Fibroblast of the conjunctiva (primary cell): ENCODE measurements around the gene CELA2B.
A peak's percentile ranks its signal among the peaks of the same experiment; 100 is the strongest.
"Not testable (repeated sequence)": the region's sequence is repeated elsewhere in the genome, so short reads cannot be mapped to it uniquely, and the experiment has no call there.

ENCODE experiments used
- DNase-seq: peaks from one replicate; pipeline ENCODE4 v3.0.0-alpha.2; 2010; ENCODE audit warnings: low read depth

CELA2B gene

GRCh38 chr1:15445390-15446122, 30.3 kb upstream of the CELA2B start:
- no peak for DNase-seq

DNA sequence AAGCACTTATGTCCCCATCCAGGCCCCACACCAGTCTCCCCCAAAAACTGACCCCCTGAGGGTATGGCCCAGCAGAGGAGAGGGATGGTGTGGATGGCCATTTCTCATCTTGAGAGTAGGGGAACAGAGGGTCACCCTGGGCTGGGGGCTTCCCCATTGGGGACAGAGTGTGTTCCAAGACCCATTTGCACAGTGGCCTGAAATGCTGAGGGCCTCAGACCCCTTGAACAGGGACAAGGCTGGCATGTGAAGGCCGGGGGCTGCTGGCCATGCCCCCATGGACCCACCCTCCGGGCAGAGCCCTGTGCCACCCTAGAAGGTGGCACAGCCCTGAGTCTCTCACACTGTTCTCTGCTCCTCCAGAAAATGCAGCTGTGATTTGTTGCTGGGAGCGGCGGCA, 29.7 kb upstream of the CELA2B start:
- DNase-seq, result no peak

GRCh38 chr1:15448877-15449462, 26.9 kb upstream of the CELA2B start:
- no peak for DNase-seq

DNA sequence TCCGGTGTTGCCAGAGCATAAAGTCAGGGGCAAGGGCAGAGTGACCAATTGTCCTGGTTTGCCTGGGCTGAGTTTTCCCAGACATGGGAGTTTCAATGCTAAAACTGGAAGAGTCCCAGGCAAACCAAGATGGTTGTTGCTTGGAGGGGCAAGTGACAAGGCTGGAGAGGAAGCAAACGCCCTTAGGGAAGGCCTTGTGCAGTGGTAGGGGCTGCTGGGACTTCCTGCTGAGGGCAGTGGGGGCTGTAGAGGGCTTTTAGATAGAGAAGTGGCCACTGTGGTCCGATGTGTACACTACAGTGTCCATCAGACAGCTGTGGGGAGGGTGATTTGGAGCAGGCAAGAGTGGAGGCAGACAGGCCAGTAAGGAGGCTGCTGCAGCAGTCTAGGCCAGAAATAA, 26.3 kb upstream of the CELA2B start:
- DNase-seq, result no peak

DNA sequence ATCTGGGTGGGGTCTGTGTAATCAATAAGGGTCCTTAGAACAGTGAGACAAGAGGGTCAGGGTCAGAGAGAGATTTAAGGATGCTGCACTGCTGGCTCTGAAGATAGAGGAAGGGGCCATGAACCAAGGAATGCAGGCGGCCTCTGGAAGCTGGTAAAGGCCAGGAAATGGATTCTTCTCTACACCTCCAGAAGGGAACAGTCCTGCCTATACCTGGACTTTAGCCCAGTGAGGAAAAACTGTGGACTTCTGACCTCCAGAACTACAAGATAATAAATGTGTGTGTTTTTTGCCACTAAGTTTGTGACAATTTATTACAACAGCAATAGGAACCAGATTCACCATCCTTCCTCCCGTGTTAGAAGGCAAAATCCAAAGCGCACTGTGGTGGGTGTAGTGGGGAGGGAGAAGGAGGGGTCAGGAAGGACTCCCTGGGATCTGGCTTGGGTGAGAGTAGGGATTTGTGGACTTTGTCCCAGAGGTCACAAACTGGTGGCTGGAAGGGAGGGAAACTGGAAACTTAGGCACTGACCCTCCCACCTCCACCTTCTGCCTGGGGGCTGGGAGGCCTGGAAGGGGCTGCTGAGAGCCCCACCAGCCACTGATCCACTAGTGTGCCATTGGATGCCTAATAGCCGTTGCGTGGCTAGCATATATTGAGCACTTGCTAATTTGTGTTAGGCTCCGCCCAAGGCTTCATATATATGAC, 24.7 kb upstream of the CELA2B start:
- DNase-seq, result no peak

DNA sequence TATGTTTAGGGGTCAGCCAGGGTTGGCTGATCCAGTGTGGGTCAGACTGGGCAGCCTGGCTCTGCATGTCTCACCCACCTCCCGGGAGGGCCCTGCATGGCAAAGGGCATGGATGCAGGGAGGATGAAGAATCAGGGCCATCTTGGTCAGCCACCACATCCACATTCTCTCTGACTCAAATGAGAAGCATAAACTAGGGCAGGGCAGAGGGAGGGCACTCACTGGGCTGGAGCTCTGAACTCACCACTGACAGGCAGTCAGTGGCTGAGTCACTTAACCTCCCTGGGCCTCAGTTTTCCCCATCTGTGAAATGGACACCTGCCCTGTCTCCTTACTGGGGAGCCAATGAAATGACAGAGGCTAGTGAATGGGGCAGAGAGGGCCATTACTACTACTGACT, 23.7 kb upstream of the CELA2B start:
- no peak for DNase-seq

GRCh38 chr1:15452866-15453571, 22.9 kb upstream of the CELA2B start:
- DNase-seq, result no peak

DNA sequence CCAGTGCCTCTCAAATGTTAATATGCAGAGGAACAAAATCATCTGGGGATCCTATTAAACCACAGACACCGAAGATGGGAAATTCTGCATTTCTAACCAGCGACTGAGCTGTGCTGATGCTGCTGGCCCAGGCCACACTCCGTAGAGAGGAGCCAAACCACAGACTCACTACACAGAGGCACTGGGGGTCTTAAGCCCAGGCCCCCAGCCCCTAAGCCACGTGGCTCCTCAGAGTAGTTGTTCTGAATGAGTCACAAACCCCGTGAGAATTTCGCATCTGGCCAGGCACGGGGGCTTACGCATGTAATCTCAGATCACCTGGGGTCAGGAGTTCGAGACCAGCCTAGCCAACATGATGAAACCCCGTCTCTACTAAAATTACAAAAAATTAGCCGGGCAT, 22.2 kb upstream of the CELA2B start:
- DNase-seq, result no peak

DNA sequence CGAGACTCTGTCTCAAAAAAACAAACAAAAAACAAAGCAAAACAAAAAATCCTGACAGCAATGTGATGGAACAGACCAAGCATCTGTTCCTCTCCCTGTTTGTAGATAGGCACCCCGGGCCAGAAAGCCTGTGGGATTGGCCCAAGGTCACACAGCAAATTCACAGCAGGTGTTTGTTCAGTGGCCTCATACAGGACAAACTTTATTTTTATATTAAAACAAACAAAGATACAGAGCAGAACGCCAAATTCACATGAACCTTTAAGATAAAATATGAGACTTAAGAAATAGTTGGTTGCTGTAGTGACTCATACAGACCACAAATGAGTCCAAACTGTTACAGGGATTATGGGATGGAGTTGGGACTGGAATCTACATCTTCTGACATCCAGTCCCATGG, 21.6 kb upstream of the CELA2B start:
- DNase-seq, result peak; percentile 17

GRCh38 chr1:15455522-15455921, 20.4 kb upstream of the CELA2B start:
- peak; percentile 38 for DNase-seq

- no peak for DNase-seq
These were observed 19.5 kb upstream of the CELA2B start, which contains the start of gene CELA2A for GRCh38 chr1:15456313-15456954. Gene CELA2A (plus strand): TSS chr1:15456732. CDS start chr1:15456754, 22 bp downstream.

- DNase-seq, result no peak
These were observed 18.3 kb upstream of the CELA2B start for GRCh38 chr1:15457585-15457984.

DNA sequence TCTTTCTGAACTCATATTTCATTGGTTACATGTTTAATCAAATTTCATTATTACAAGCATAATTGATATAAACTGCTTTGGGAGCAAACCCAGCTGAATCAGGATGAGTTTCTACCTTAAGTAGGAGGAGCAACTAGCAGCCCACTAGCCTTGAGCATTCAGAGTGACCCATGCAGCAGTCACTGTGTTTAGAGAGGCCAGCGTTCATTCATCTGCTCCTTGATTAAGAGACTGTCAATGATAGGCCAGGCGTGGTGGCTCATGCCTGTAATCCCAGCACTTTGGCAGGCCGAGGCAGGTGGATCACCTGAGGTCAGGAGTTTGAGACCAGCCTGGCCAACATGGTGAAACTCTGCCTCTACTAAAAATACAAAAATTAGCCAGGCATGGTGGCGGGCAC, 17.5 kb upstream of the CELA2B start:
- not testable (repeated sequence) for DNase-seq

DNA sequence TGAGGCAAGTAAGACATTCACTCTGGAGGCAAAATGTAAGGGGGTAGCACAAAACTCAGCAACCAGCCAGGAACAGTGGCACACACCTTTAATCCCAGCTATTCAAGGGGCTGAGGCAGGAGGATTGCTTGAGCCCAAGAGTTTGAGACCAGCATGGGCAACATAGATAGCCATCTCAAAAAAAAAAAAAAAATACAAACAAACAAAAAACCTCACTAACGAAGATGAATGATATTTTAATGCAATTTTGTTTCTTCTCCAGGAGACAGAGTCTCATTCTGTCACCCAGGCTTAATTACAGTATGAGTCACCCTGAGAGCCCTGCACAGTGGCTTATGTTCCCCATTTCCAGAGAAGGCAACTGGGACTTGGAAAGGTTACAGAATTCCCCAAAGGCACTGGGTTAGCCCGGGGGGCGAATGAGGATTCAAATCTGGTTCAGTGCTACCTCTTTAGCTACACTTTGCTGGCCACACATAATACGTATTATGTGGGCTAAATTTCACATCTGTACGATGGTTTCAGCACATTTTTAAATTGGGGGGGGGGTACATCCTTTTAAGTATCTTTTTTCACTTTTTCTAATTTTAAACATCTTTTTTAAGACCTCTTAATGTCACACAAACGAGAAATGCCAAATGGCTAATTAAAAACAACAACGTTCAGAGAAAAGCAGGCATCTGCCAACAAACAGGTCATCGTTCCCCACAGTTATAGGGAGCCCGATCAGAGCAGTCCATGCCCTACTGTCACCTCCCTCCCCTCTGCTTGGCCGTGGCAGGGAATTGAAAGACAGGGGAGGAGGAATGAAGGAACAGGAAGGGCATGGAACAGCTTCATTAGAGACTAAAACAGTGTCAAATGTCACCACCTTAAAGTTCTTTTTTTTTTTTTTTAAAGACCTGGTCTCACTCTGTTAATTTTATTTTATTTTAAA, 15.9 kb upstream of the CELA2B start:
- no peak for DNase-seq

GRCh38 chr1:15460708-15461095, 15.2 kb upstream of the CELA2B start:
- DNase-seq, result no peak

DNA sequence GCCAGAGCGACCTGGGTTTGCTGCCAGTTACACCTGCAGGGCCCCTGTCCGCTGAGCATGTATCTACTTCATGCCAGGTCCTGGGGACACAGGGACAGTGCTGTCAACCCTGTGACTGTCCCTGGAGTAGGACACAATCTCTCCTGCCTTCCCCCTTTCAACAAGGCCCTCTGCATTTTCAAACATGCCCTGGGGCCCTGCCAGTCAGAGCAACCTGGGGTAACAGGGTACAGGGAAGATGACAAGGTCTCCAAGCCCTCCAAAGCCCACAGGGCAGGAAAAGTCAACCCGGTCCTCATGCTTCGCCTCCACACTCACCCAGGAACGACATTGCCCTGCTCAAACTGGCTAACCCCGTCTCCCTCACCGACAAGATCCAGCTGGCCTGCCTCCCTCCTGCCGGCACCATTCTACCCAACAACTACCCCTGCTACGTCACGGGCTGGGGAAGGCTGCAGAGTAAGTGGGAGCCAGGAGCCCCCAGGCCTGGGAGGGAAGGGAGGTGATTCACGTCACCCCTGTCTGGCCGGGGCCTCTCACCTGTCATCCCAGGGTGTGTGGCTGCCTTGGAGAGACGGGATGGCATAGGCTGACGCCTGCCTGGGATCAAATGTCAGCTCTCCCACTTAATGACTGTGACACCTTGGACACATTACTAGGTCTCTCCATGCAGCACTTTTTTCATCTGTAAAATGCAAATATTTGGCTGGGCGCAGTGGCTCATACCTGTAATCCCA, 12.7 kb upstream of the CELA2B start:
- not testable (repeated sequence) for DNase-seq

DNA sequence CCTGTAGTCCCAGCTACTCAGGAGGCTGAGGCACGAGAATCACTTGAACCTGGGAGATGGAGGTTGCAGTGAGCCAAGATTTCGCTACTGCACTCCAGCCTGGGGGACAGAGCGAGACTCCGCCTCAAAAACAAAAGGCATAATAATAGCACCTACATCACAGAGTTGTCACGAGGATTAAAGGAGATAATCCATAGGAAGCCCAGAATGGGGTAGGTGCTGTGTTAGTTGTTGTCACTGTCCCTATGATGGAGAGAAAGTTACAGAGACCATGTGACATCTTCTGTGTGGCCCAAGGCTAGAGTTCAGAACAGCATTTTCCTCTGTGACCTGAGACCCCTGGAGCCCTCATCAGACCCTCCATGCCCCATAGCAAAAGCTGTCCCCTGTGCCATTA, 12.0 kb upstream of the CELA2B start:
- not testable (repeated sequence) for DNase-seq

GRCh38 chr1:15465674-15466073, 10.2 kb upstream of the CELA2B start:
- no peak for DNase-seq

DNA sequence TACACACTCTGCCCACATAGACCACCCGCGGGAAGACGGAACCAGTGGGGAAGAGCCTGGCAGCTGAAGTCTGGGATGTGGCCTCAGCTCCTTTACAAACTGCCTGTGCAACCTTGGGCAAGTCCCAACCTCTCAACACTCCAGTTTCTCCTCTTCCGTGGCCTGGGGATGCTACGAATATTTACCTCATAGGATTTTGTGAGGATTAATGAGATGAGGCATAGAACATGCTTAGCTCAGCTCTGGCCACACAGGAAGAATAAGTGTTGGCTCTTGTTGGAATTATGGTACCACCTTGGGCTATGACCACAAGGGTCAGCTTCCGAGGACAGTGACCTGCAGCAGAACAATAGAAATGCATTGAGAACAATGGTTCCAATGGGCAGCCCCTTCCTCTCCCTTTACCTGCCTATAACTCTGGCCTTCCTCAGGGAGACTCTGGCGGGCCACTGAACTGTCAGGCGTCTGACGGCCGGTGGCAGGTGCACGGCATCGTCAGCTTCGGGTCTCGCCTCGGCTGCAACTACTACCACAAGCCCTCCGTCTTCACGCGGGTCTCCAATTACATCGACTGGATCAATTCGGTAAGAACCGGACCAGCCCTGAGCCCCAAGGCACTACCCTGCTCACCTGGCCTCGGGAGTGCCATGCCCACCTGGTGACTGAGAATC, 8.8 kb upstream of the CELA2B start:
- DNase-seq, result not testable (repeated sequence)

- no peak for DNase-seq
These were observed 7.8 kb upstream of the CELA2B start for GRCh38 chr1:15468145-15468544.
